ENCODE data around the gene ANXA6. TPM values are rescaled to one million over a fixed set of nuclear protein-coding genes. Genes with fewer than 3 reads are reported as not detected.

The ANXA6 gene
- total RNA-seq, 4 donors from 2014 or later, result 91.6 to 164 (median 142) TPM

GRCh38 chr5:151071848-151072629, 85.5 kb downstream of the ANXA6 start:
- H3K9me3 ChIP-seq, result no peaks in the 10 kb centered on the region
- no peaks in the 10 kb centered on the region for H3K36me3 ChIP-seq
- H3K4me1 ChIP-seq, result peaks cover 71 to 74% of the 10 kb centered on the region in 2 donors
- H3K27me3 ChIP-seq, result no peaks in the 10 kb centered on the region
- peak overlapping the region; percentile 90 to 94 (median 92) for H3K27ac ChIP-seq
- DNase-seq (peak; percentile 43 to 56), ATAC-seq (peak; percentile 20 to 42)
- intact Hi-C loops (cut with DNase I; ENCODE audit: low total_unique reads), result no loop called here
- no peak overlapping the region for H3K4me3 ChIP-seq
- TF ChIP-seq POLR2A (IDR thresholded peaks at IDR 0.05) (no peak), CTCF (IDR thresholded peaks at IDR 0.05 in 4 of 5, conservative IDR thresholded peaks at IDR 0.05 in 1 of 5) (no peak)
- in situ Hi-C loops (cut with MboI; ENCODE audit: low sequenced_read_pairs in 4 of 4), result no loop called here

GRCh38 chr5:151071021-151071420, 86.6 kb downstream of the ANXA6 start:
- Histone ChIP-seq H3K36me3 (no peaks in the 10 kb centered on the region), H3K27ac (peak overlapping the region; percentile 90 to 94 (median 92)), H3K4me1 (peaks cover 71 to 74% of the 10 kb centered on the region in 2 donors), H3K9me3 (no peaks in the 10 kb centered on the region), H3K4me3 (no peak overlapping the region), H3K27me3 (no peaks in the 10 kb centered on the region)
- ATAC-seq, result no peak
- in situ Hi-C loops (cut with MboI; ENCODE audit: low sequenced_read_pairs in 4 of 4), result no loop called here
- intact Hi-C loops (cut with DNase I; ENCODE audit: low total_unique reads), result no loop called here
- DNase-seq, result no peak
- TF ChIP-seq CTCF (IDR thresholded peaks at IDR 0.05 in 4 of 5, conservative IDR thresholded peaks at IDR 0.05 in 1 of 5), result no peak
- TF ChIP-seq POLR2A (IDR thresholded peaks at IDR 0.05), result no peak

GRCh38 chr5:151070449-151070848, 87.1 kb downstream of the ANXA6 start:
- H3K27me3 ChIP-seq, result no peaks in the 10 kb centered on the region
- in situ Hi-C loops (cut with MboI; ENCODE audit: low sequenced_read_pairs in 4 of 4) (no loop called here), intact Hi-C loops (cut with DNase I; ENCODE audit: low total_unique reads) (no loop called here)
- ATAC-seq (no peak), DNase-seq (no peak)
- H3K36me3 ChIP-seq, result no peaks in the 10 kb centered on the region
- TF ChIP-seq CTCF (IDR thresholded peaks at IDR 0.05 in 4 of 5, conservative IDR thresholded peaks at IDR 0.05 in 1 of 5) (no peak), POLR2A (IDR thresholded peaks at IDR 0.05) (no peak)
- peaks cover 70 to 76% of the 10 kb centered on the region in 2 donors for H3K4me1 ChIP-seq
- no peaks in the 10 kb centered on the region for H3K9me3 ChIP-seq
- H3K4me3 ChIP-seq, result no peak overlapping the region
- H3K27ac ChIP-seq, result peak overlapping the region; percentile 90 to 94 (median 92)

GRCh38 chr5:151068433-151069197, 89.0 kb downstream of the ANXA6 start:
- Histone ChIP-seq H3K36me3 (no peaks in the 10 kb centered on the region), H3K9me3 (no peaks in the 10 kb centered on the region)
- TF ChIP-seq CTCF (IDR thresholded peaks at IDR 0.05 in 4 of 5, conservative IDR thresholded peaks at IDR 0.05 in 1 of 5) (no peak), POLR2A (IDR thresholded peaks at IDR 0.05) (peak in 1 of 2 donors; percentile 17)

More at GRCh38 chr5:151068433-151069197, 89.0 kb downstream of the ANXA6 start:
- H3K27me3 ChIP-seq, result no peaks in the 10 kb centered on the region
- H3K4me1 ChIP-seq, result peaks cover 88 to 93% of the 10 kb centered on the region in 2 donors
- H3K4me3 ChIP-seq, result peak overlapping the region in 1 of 4 donors; percentile 14
- peak overlapping the region; percentile 90 to 94 (median 92) for H3K27ac ChIP-seq
- peak; percentile 53 to 83 for DNase-seq
- intact Hi-C loops (cut with DNase I; ENCODE audit: low total_unique reads) (loop anchor here (1.0 kb wide), 1 partner anchor 8 kb away; no protein-coding TSS in a partner anchor), in situ Hi-C loops (cut with MboI; ENCODE audit: low sequenced_read_pairs in 4 of 4) (no loop called here)
- ATAC-seq, result peak; percentile 35 to 68

All from gastrocnemius medialis (tissue), 4 donors.